GM19468 (cell line): ENCODE measurements around the gene NSD1.
"Not testable (repeated sequence)": the region's sequence is repeated elsewhere in the genome, so short reads cannot be mapped to it uniquely, and the experiment has no call there.

Source experiments
- ATAC-seq: cut with Tn5 transposase; IDR thresholded peaks from one replicate; pipeline ENCODE4 v1.9.1; 2021; ENCODE audit warnings: mild to moderate bottlenecking, moderate library complexity, moderate number of reproducible peaks; ENCODE audit not compliant: unreplicated experiment; ENCODE audit errors: extremely low read depth

NSD1 gene

GRCh38 chr5:177123789-177124485, 9.6 kb upstream of the NSD1 start:
- ATAC-seq = no peak

GRCh38 chr5:177124486-177124991, 9.0 kb upstream of the NSD1 start:
- ATAC-seq = no peak

GRCh38 chr5:177126771-177127170, 6.8 kb upstream of the NSD1 start:
- ATAC-seq = no peak

GRCh38 chr5:177128551-177128981, 5.0 kb upstream of the NSD1 start:
- no peak for ATAC-seq

GRCh38 chr5:177130211-177131018, 3.2 kb upstream of the NSD1 start:
- ATAC-seq = no peak

GRCh38 chr5:177131019-177131320, 2.6 kb upstream of the NSD1 start:
- no peak for ATAC-seq

- ATAC-seq = no peak
Measured at GRCh38 chr5:177131352-177132135, 2.0 kb upstream of the NSD1 start.

- no peak for ATAC-seq
Measured at GRCh38 chr5:177132136-177133095, 1.2 kb upstream of the NSD1 start.

GRCh38 chr5:177133853-177134696, 502 bp downstream of the NSD1 start:
- ATAC-seq = no peak

GRCh38 chr5:177134697-177135225, 1.2 kb downstream of the NSD1 start:
- ATAC-seq = no peak

GRCh38 chr5:177140312-177140711, 6.7 kb downstream of the NSD1 start:
- ATAC-seq = no peak

- ATAC-seq = no peak
Measured at GRCh38 chr5:177141496-177141895, 7.9 kb downstream of the NSD1 start.

- ATAC-seq = no peak
Measured at GRCh38 chr5:177142098-177142611, 8.6 kb downstream of the NSD1 start.

GRCh38 chr5:177142778-177143177, 9.2 kb downstream of the NSD1 start:
- ATAC-seq = no peak

- ATAC-seq = no peak
Measured at GRCh38 chr5:177146891-177147638, 13.5 kb downstream of the NSD1 start.

GRCh38 chr5:177150061-177150460, 16.5 kb downstream of the NSD1 start:
- ATAC-seq = not testable (repeated sequence)

- ATAC-seq = no peak
Measured at GRCh38 chr5:177154003-177154643, 20.6 kb downstream of the NSD1 start.
